ENCODE data around the gene CDK15.
"Not testable (repeated sequence)": the region's sequence is repeated elsewhere in the genome, so short reads cannot be mapped to it uniquely, and the experiment has no call there.

CDK15 gene

GRCh38 chr2:201790291-201790690 is 16.0 kb upstream of the CDK15 start:
- DNase-seq (ENCODE audit: low read depth): no peak

GRCh38 chr2:201790989-201791388 is 15.3 kb upstream of the CDK15 start:
- no peak for DNase-seq (ENCODE audit: low read depth)

GRCh38 chr2:201793631-201794030 is 12.7 kb upstream of the CDK15 start:
- DNase-seq (ENCODE audit: low read depth): no peak

GRCh38 chr2:201794294-201794693 is 12.0 kb upstream of the CDK15 start:
- DNase-seq (ENCODE audit: low read depth): no peak

GRCh38 chr2:201795607-201796477 is 10.5 kb upstream of the CDK15 start:
- DNase-seq (ENCODE audit: low read depth): no peak

GRCh38 chr2:201796478-201796865 is 9.9 kb upstream of the CDK15 start:
- DNase-seq (ENCODE audit: low read depth): no peak

- no peak for DNase-seq (ENCODE audit: low read depth)
These were observed 9.0 kb upstream of the CDK15 start for GRCh38 chr2:201797175-201797840.

- no peak for DNase-seq (ENCODE audit: low read depth)
These were observed 8.0 kb upstream of the CDK15 start for GRCh38 chr2:201798252-201798913.

- not testable (repeated sequence) for DNase-seq (ENCODE audit: low read depth)
These were observed 7.4 kb upstream of the CDK15 start for GRCh38 chr2:201798914-201799285.

GRCh38 chr2:201807452-201807999 is 1.2 kb downstream of the CDK15 start:
- DNase-seq (ENCODE audit: low read depth): no peak

GRCh38 chr2:201808027-201808426 is 1.7 kb downstream of the CDK15 start:
- DNase-seq (ENCODE audit: low read depth): no peak

GRCh38 chr2:201809633-201810032 is 3.3 kb downstream of the CDK15 start:
- no peak for DNase-seq (ENCODE audit: low read depth)

- DNase-seq (ENCODE audit: low read depth): not testable (repeated sequence)
These were observed 4.3 kb downstream of the CDK15 start for GRCh38 chr2:201810604-201811003.

GRCh38 chr2:201813996-201814760 is 7.8 kb downstream of the CDK15 start:
- no peak for DNase-seq (ENCODE audit: low read depth)

GRCh38 chr2:201816657-201817575 is 10.6 kb downstream of the CDK15 start:
- DNase-seq (ENCODE audit: low read depth): no peak

- DNase-seq (ENCODE audit: low read depth): no peak
These were observed 14.2 kb downstream of the CDK15 start for GRCh38 chr2:201820383-201821007.

- DNase-seq (ENCODE audit: low read depth): no peak
These were observed 14.7 kb downstream of the CDK15 start for GRCh38 chr2:201821080-201821479.

GRCh38 chr2:201824212-201824611 is 17.9 kb downstream of the CDK15 start:
- DNase-seq (ENCODE audit: low read depth): no peak

- DNase-seq (ENCODE audit: low read depth): no peak
These were observed 21.3 kb downstream of the CDK15 start for GRCh38 chr2:201827621-201828020.

GRCh38 chr2:201828220-201828619 is 21.9 kb downstream of the CDK15 start:
- no peak for DNase-seq (ENCODE audit: low read depth)
